GM19324 (cell line): ENCODE measurements around the gene PIP4K2A.
A peak's percentile ranks its signal among the peaks of the same experiment; 100 is the strongest.

ENCODE experiments used
- ATAC-seq: cut with Tn5 transposase; IDR thresholded peaks from one replicate; pipeline ENCODE4 v1.9.1; 2021; ENCODE audit warnings: mild to moderate bottlenecking, moderate library complexity; ENCODE audit not compliant: unreplicated experiment, low FRiP score

Gene PIP4K2A

GRCh38 chr10:22624287-22624738, 90.1 kb downstream of the PIP4K2A start:
- ATAC-seq, result no peak

GRCh38 chr10:22623633-22624253, 90.6 kb downstream of the PIP4K2A start:
- ATAC-seq, result no peak

- no peak for ATAC-seq
Observed at GRCh38 chr10:22622242-22622806, 92.1 kb downstream of the PIP4K2A start.

GRCh38 chr10:22621726-22622125, 92.7 kb downstream of the PIP4K2A start:
- no peak for ATAC-seq

- ATAC-seq, result no peak
Observed at GRCh38 chr10:22620929-22621328, 93.4 kb downstream of the PIP4K2A start.

- no peak for ATAC-seq
Observed at GRCh38 chr10:22620140-22620857, 94.1 kb downstream of the PIP4K2A start.

GRCh38 chr10:22619101-22619500, 95.3 kb downstream of the PIP4K2A start:
- ATAC-seq, result no peak

GRCh38 chr10:22618078-22618785, 96.1 kb downstream of the PIP4K2A start:
- ATAC-seq, result no peak

- no peak for ATAC-seq
Observed at GRCh38 chr10:22617516-22617915, 96.9 kb downstream of the PIP4K2A start.

GRCh38 chr10:22617051-22617450, 97.3 kb downstream of the PIP4K2A start:
- ATAC-seq, result no peak

- ATAC-seq, result peak; percentile 81
Observed at GRCh38 chr10:22615819-22616499, 98.4 kb downstream of the PIP4K2A start.

- no peak for ATAC-seq
Observed at GRCh38 chr10:22615101-22615500, 99.3 kb downstream of the PIP4K2A start.

- ATAC-seq, result no peak
Observed at GRCh38 chr10:22613011-22613410, 101.4 kb downstream of the PIP4K2A start.

- ATAC-seq, result no peak
Observed at GRCh38 chr10:22612318-22612717, 102.1 kb downstream of the PIP4K2A start.

- ATAC-seq, result no peak
Observed at GRCh38 chr10:22611425-22612115, 102.8 kb downstream of the PIP4K2A start.

GRCh38 chr10:22610610-22611009, 103.8 kb downstream of the PIP4K2A start:
- ATAC-seq, result no peak

GRCh38 chr10:22609719-22610465, 104.5 kb downstream of the PIP4K2A start:
- no peak for ATAC-seq

- no peak for ATAC-seq
Observed at GRCh38 chr10:22609251-22609650, 105.1 kb downstream of the PIP4K2A start.

- ATAC-seq, result no peak
Observed at GRCh38 chr10:22607261-22607660, 107.1 kb downstream of the PIP4K2A start.
